Activated CD8-positive, alpha-beta T cell treated with anti-CD3 and anti-CD28 coated beads for 36 hours (primary cell): ENCODE measurements around the gene PLOD1. TPM values are rescaled to one million over a fixed set of nuclear protein-coding genes. Genes with fewer than 3 reads are reported as not detected.
"Not testable (repeated sequence)": the region's sequence is repeated elsewhere in the genome, so short reads cannot be mapped to it uniquely, and the experiment has no call there.

Experiments
- ATAC-seq: fragments of 200-7000 bp; cut with Tn5 transposase; one replicate; pipeline ENCODE4 v1.10.0; 2021; ENCODE audit warnings: mild to moderate bottlenecking, moderate library complexity
- CTCF ChIA-PET: fragments of 350-600 bp; sonication (Branson Sonifier 250); formaldehyde crosslinking; loops from one replicate; lab custom pipeline; 2021; ENCODE audit warnings: antibody characterized with exemption; lab: Charles Lee
- POLR2A ChIA-PET: fragments of 350-600 bp; sonication (Branson Sonifier 250); formaldehyde crosslinking; loops from one replicate; lab custom pipeline; 2021; ENCODE audit warnings: antibody characterized with exemption; lab: Charles Lee
- DNase-seq: peaks from one replicate; pipeline ENCODE4 v3.0.0-alpha.2; 2020
- H3K27ac Mint-ChIP-seq: one replicate; pipeline ENCODE4 v1.8.0; 2021; ENCODE audit warnings: mild to moderate bottlenecking, mixed read lengths
- H3K27me3 Mint-ChIP-seq: one replicate; pipeline ENCODE4 v1.8.0; 2021; ENCODE audit warnings: mixed read lengths
- H3K36me3 Mint-ChIP-seq: one replicate; pipeline ENCODE4 v1.8.0; 2021; ENCODE audit warnings: low read depth, mixed read lengths
- H3K4me1 Mint-ChIP-seq: one replicate; pipeline ENCODE4 v1.8.0; 2021; ENCODE audit warnings: low read depth, mixed read lengths
- H3K4me3 Mint-ChIP-seq: one replicate; pipeline ENCODE4 v1.8.0; 2021; ENCODE audit warnings: mild to moderate bottlenecking, moderate library complexity, mixed read lengths
- H3K9me3 Mint-ChIP-seq: one replicate; pipeline ENCODE4 v1.8.0; 2021; ENCODE audit warnings: mixed read lengths
- CTCF ChIP-seq: fragments of 200-600 bp; IDR thresholded peaks from one replicate; pipeline ENCODE4 v1.8.0; 2022; ENCODE audit warnings: antibody characterized with exemption, mild to moderate bottlenecking
- intact Hi-C: fragments of 100-400 bp; cut with micrococcal nuclease; formaldehyde crosslinking; loops from one replicate; pipeline ENCODE4 v1.10.0; 2022
- total RNA-seq, 2 experiments: library from RNA; stranded (reverse); gene quantifications; one replicate each; pipeline ENCODE4 v1.2.3, GENCODE V29; 2021

PLOD1 gene
- total RNA-seq, 2 experiments from 2014 or later, result 21.5 to 22.0 TPM

GRCh38 chr1:11888206-11888876, 46.2 kb upstream of the PLOD1 start:
- H3K4me3 Mint-ChIP-seq, result no peak overlapping the region
- H3K27ac Mint-ChIP-seq, result no peak overlapping the region
- H3K9me3 Mint-ChIP-seq, result no peaks in the 10 kb centered on the region
- DNase-seq (no peak), ATAC-seq (no peak)
- no peak for TF ChIP-seq CTCF
- no peaks in the 10 kb centered on the region for H3K36me3 Mint-ChIP-seq
- H3K27me3 Mint-ChIP-seq, result peaks cover 10% of the 10 kb centered on the region
- POLR2A ChIA-PET, result interaction anchor here (3.0 kb wide), 1 partner anchor 20 kb away, joined by 30 read pairs; no protein-coding TSS in a partner anchor
- CTCF ChIA-PET, result no interaction called here
- no peaks in the 10 kb centered on the region for H3K4me1 Mint-ChIP-seq
- intact Hi-C loops, result no loop called here

- no peak for ATAC-seq
- intact Hi-C loops, result no loop called here
- CTCF ChIA-PET, result no interaction called here
- no peaks in the 10 kb centered on the region for H3K4me1 Mint-ChIP-seq
- POLR2A ChIA-PET, result interaction anchor here (3.0 kb wide), 1 partner anchor 20 kb away, joined by 30 read pairs; no protein-coding TSS in a partner anchor
- DNase-seq, result no peak
- H3K4me3 Mint-ChIP-seq, result no peak overlapping the region
- H3K27ac Mint-ChIP-seq, result no peak overlapping the region
- H3K9me3 Mint-ChIP-seq, result no peaks in the 10 kb centered on the region
- no peaks in the 10 kb centered on the region for H3K36me3 Mint-ChIP-seq
- peaks cover 12% of the 10 kb centered on the region for H3K27me3 Mint-ChIP-seq
- TF ChIP-seq CTCF, result no peak
Observed at GRCh38 chr1:11888877-11889208, 45.7 kb upstream of the PLOD1 start.

GRCh38 chr1:11891433-11892186, 42.9 kb upstream of the PLOD1 start:
- Mint-ChIP-seq H3K27ac (no peak overlapping the region), H3K4me3 (no peak overlapping the region), H3K27me3 (peaks cover 17% of the 10 kb centered on the region), H3K9me3 (no peaks in the 10 kb centered on the region), H3K4me1 (no peaks in the 10 kb centered on the region), H3K36me3 (no peaks in the 10 kb centered on the region)
- DNase-seq, result no peak
- ChIA-PET POLR2A (interaction anchor here (11.5 kb wide), 1 partner anchor 17 kb away, joined by 149 read pairs; no protein-coding TSS in a partner anchor), CTCF (interaction anchor here (1.1 to 4.0 kb wide), 3 partner anchors 13 to 140 kb away, joined by 3 to 45 read pairs (median 4); no protein-coding TSS in a partner anchor)
- no peak for ATAC-seq
- intact Hi-C loops, result loop anchor here (5.0 kb wide), 2 partner anchors 34 to 54 kb away; partner anchors contain the start of gene NPPB
- no peak for TF ChIP-seq CTCF

GRCh38 chr1:11893907-11894251, 40.6 kb upstream of the PLOD1 start:
- ChIA-PET POLR2A (interaction anchor here (11.5 kb wide), 1 partner anchor 15 kb away, joined by 149 read pairs; no protein-coding TSS in a partner anchor), CTCF (interaction anchor here (0.6 to 4.0 kb wide), 2 partner anchors 44 to 55 kb away, joined by 3 to 45 read pairs; no protein-coding TSS in a partner anchor)
- ATAC-seq (peak; percentile 96), DNase-seq (peak; percentile 72)
- TF ChIP-seq CTCF, result peak; percentile 87
- Mint-ChIP-seq H3K27ac (no peak overlapping the region), H3K4me1 (no peaks in the 10 kb centered on the region), H3K36me3 (no peaks in the 10 kb centered on the region), H3K27me3 (peaks cover 26% of the 10 kb centered on the region), H3K9me3 (no peaks in the 10 kb centered on the region), H3K4me3 (no peak overlapping the region)
- intact Hi-C loops, result loop anchor here (5.0 kb wide), 2 partner anchors 37 to 57 kb away; partner anchors contain the start of gene NPPB

- not testable (repeated sequence) for ATAC-seq, H3K27ac Mint-ChIP-seq, H3K36me3 Mint-ChIP-seq, H3K4me1 Mint-ChIP-seq, H3K4me3 Mint-ChIP-seq, DNase-seq, H3K9me3 Mint-ChIP-seq
- ChIA-PET POLR2A (interaction anchor here (11.5 kb wide), 1 partner anchor 15 kb away, joined by 149 read pairs; no protein-coding TSS in a partner anchor), CTCF (interaction anchor here (0.6 to 4.0 kb wide), 2 partner anchors 44 to 56 kb away, joined by 3 to 45 read pairs; no protein-coding TSS in a partner anchor)
- peaks cover 32% of the 10 kb centered on the region for H3K27me3 Mint-ChIP-seq
- intact Hi-C loops, result loop anchor here (5.0 kb wide), 2 partner anchors 37 to 57 kb away; partner anchors contain the start of gene NPPB
Observed at GRCh38 chr1:11894501-11894900, 40.0 kb upstream of the PLOD1 start.
